Stimulated activated CD8-positive, alpha-beta memory T cell treated with anti-CD3 and anti-CD28 coated beads, Interleukin-15, amount 100 ng/mL, for 4 hours (primary cell): ENCODE measurements around the gene NPAP1.
"Not testable (repeated sequence)": the region's sequence is repeated elsewhere in the genome, so short reads cannot be mapped to it uniquely, and the experiment has no call there.

Source experiments
- DNase-seq, 2 donors: peaks; one replicate each; pipeline ENCODE4 v3.0.0-alpha.2; 2020; ENCODE audit warnings: low read depth in 2 of 2

Gene NPAP1

DNA sequence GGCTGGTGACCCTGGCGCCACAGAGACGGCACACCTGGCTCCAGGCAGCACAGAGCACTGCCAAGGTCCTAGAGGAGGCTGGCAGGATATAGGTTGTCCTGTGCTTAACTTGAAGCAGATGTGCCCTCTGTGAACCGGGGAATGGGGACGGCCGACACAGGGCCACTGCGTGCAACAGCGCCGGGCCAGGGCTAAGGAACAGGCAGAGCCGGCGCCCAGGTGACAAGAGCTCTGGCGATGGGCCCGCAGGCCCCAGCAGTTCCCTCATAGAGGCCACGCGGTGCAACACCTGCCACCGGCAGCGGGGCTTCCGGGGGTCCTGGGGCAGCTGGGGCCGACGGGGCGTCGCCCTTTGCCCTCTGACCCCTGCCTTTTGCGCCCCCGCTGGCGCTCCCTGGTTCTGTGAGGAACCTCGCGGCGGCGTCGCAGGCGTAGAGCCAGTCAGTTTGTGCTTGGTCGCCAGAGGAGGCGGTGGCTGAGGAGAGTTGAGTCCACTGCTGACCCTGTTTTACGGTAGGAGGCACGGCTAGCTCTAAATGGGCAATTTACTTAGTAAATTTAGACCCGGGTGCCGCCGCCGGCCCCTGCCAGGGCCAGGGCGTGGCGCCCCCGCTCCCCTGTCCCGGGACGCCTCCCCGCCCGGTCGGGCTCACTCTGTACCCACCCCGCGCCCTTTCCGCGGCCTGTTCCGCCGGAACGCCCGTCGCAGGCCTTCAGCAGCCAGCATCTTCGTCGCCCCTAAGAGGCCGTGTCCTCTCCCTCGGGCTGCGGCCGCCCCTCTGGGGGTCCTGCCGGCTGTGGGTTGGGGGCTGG is at the start of gene NPAP1:
NPAP1 (plus strand) TSS at position 444 of the 813 bp plus-strand sequence; CDS start at position 537, 93 bp downstream.
- DNase-seq: no peak

GRCh38 chr15:24627443-24627842 is 48.1 kb upstream of the NPAP1 start:
- DNase-seq: no peak

DNA sequence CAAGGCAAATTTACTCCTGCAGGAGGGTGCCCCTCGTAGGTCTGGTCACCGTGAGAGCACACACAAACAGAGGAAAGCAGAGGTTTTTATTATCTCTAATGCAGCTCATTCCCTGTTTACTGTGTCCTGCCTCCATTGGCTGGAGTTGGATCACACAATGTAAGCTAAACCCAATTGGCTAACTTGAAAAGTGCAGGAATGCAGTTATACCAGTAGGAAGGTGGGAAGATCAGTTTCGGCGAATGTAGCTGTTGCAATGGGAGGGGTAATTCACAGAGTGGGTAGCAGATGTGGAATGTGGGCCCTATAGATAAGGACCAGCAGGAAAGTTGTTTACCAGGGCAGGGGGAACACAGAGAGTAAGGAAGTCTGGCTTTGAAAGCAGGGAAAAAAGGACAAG is 42.5 kb upstream of the NPAP1 start:
- no peak for DNase-seq

GRCh38 chr15:24639412-24639811 is 36.2 kb upstream of the NPAP1 start:
- DNase-seq: not testable (repeated sequence)

DNA sequence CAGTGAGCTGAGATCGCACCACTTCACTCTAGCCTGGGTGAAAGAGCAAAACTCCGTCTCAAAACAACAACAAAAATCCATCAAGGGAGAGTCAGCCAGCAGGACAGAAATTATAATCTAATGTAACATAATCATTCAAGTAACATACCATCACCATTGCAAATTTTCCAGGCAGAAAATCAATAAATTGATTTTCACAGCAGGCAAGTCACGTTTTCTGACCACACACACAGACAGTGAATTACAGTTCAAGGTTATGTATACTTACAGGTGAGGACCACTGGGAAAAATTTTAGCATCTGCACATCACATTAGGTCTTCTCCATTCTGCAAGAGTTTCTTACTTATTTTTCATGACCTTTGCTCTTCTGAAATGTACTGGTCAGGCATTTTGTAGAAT is 29.9 kb upstream of the NPAP1 start:
- DNase-seq: no peak

DNA sequence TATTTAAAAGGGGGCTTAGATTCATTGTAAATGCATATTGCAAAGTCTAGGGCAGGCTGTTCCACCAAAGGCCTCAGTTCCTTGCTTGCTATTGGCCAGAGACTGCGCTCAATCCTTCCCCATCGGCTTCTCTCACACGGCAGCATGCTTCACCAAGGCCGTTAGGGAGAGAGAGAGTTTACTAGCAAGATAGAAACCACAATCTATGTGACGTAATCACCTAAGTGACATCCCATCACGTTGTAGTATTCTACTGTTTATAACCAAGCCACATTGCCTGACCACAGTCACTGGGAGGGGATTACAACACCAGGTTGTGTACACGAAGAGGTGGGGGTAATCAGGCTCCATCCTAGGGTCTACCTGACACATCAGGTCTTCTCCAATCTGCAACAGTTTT is 16.0 kb upstream of the NPAP1 start:
- DNase-seq: no peak

- no peak for DNase-seq
Measured at GRCh38 chr15:24662991-24663390, 12.6 kb upstream of the NPAP1 start.

DNA sequence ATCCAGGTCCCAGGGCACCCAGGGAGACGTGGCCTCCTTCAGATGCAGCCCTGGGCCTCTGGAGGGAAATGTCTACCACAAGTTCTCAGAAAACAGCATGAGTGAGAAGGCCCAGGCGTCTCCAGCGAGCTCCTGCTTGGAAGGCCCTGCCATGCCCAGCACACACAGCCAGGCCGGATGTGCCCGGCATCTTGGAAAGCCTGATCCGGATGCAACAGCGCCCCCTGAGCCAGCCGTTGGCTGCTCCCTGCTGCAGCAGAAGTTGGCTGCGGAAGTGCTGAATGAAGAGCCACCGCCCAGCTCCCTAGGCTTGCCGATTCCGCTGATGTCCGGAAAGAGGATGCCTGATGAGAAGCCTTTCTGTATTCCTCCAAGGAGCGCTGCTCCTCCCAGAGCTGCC is 856 bp downstream of the NPAP1 start:
- no peak for DNase-seq

GRCh38 chr15:24678485-24678884 is 2.9 kb downstream of the NPAP1 start:
- no peak for DNase-seq

DNA sequence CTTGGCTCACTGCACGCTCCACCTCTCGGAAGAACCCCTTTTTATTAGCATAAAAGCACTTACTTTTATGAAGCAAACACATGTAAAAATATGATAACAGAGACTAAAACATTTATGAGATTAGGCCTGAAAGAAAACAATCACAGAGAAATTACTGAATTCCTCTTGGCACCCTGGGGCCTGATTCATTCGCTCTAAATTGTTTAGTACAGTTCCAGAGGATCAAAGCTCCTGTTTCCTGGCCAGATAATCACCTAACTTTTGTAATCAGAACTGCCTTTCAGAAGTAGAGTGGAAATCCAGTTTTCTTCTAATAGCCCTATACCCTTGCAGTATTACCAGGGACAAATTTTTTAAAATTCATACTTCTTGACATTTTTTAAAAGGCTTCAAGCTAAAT is 6.4 kb downstream of the NPAP1 start:
- no peak for DNase-seq

- not testable (repeated sequence) for DNase-seq
Measured at GRCh38 chr15:24682905-24683304, 7.3 kb downstream of the NPAP1 start.

DNA sequence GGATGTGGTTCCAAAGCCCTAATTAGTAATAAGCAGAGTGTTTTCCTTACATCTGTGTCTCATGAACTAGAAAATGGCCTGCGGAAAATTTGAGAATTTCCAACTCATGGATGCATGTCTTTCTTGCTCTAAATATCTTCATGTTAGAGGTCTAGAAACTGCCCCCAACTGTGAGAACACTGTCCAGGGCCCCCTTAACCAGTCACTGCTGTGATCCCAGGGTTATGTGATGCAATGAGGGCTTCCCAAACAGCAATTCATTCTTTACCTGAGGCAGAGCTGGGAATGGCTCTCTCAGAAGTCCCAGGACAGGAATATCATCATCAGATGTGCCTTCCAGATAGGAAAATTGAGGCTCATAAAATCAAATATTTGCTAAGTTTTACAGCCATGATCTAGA is 8.2 kb downstream of the NPAP1 start:
- DNase-seq: no peak

DNA sequence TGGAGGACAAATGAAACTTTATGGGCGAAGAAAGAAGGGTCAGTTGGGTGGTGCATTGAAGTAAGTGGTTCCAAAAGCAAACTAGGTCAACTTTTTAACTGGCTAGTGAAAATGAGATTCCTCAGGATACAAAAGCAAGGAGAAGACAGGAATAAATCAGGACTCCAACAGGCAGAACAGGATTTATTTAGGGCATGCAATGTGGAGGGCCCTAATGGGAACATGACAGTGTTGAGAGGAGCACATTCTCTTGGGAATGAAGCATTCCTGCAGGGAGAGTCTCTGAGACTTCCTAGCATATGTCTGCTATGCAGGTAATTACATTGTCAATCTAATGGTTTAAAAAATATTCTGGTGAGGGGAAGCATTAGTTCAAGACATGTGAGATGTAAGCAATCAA is 8.7 kb downstream of the NPAP1 start:
- DNase-seq: no peak

- no peak for DNase-seq
Measured at GRCh38 chr15:24696201-24696600, 20.6 kb downstream of the NPAP1 start.

- no peak for DNase-seq
Measured at GRCh38 chr15:24696842-24697241, 21.3 kb downstream of the NPAP1 start.

- DNase-seq: no peak
Measured at GRCh38 chr15:24718289-24719082, 42.9 kb downstream of the NPAP1 start.

- no peak for DNase-seq
Measured at GRCh38 chr15:24729760-24730159, 54.2 kb downstream of the NPAP1 start.
